HS-5 (cell line): ENCODE results near the gene OPN1MW.
"Not testable (repeated sequence)": the region's sequence is repeated elsewhere in the genome, so short reads cannot be mapped to it uniquely, and the experiment has no call there.

Source experiments
- DNase-seq: peaks from one replicate; pipeline ENCODE4 v3.0.0-alpha.2; 2012; ENCODE audit warnings: low read depth

Gene OPN1MW

DNA sequence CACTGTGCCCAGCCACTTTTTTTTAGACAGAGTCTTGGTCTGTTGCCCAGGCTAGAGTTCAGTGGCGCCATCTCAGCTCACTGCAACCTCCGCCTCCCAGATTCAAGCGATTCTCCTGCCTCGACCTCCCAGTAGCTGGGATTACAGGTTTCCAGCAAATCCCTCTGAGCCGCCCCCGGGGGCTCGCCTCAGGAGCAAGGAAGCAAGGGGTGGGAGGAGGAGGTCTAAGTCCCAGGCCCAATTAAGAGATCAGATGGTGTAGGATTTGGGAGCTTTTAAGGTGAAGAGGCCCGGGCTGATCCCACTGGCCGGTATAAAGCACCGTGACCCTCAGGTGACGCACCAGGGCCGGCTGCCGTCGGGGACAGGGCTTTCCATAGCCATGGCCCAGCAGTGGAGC lies at the start of gene OPN1MW:
Gene OPN1MW (plus strand): TSS at position 301 of the 400 bp plus-strand sequence. CDS start 82 bp downstream, at position 383.
- DNase-seq: not testable (repeated sequence)

DNA sequence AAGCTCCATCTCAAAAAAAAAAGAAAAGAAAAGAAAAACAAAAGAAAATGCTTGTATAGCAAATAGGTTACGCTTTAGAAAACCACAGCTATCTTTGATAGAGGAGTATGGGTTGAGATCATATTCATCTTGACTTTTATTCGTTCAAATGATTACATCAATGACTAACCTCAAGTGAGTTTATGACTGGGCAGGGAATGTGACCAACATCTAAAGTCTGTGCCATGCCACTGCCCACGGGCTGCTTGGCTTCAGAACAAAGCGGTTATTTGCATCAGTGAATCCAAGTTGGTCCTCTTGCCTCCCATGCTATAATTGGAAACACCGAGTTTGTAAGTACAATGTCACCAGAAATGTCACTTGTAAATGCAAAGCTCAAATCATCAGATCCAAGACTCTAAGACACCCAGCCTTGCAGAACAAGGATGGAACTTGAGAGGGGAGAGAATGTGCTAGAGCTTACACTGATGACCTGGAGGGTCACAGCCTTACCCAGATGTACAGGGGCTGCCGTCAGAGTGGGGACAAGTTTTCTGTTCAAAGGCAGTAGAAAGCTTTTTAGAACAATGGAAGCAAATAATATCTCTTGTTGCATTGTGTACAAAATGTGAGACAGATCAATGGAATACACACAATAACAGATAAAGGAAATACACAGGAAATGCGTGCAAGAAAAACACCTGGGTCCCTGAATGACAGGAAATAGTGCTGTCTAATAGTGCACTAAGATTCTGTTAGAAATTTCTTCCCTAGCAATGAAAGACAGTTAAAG lies 46.8 kb upstream of the OPN1MW start:
- no peak for DNase-seq

DNA sequence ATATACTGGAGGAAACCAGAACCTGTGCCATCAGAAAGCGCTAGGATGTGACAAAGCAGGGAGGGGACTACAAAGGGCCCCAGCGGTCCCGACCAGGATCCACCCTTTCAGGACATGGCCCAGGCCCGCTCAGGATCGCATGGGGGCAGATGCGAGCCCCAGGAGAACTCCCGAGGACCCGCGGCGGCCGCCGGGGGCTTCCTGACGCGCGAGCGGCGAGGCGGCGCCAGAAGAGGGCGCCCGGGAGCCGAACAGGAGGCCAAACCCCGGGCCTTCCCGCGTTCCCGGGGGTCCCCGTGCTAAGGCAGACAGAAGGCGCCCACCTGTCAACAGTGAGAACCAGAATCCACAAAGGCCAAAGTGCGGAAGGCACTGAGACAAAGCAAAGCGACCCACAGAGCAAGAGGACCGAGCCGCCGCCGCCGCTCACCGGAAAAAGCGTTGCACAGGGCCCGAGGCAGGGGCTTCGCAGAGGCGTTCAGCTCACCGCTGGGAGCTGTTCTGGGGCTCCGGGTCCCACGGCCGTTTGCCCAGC lies 45.7 kb upstream of the OPN1MW start:
- DNase-seq: peak; percentile 2

DNA sequence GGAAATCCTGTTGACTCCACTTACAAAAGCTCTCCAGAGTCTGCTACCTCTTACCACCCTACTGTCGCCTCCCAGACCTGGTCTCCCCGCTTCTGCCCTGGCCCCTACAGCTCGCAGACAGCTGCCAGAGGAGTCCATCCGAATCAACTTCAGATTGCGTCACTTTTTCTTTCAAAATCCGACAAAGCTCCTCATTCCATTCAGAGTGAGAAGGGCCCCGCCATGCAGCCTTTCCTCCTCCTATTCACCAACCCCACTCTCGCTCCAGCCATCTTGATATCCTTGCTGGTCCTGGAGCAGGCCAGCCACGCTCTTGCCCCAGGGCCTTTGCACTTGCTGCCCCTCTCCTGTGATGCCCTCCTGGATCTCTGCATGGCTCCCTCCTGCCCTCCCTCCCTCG lies 43.5 kb upstream of the OPN1MW start:
- DNase-seq: no peak

GRCh38 chrX:154140206-154140605 lies 42.2 kb upstream of the OPN1MW start:
- no peak for DNase-seq

DNA sequence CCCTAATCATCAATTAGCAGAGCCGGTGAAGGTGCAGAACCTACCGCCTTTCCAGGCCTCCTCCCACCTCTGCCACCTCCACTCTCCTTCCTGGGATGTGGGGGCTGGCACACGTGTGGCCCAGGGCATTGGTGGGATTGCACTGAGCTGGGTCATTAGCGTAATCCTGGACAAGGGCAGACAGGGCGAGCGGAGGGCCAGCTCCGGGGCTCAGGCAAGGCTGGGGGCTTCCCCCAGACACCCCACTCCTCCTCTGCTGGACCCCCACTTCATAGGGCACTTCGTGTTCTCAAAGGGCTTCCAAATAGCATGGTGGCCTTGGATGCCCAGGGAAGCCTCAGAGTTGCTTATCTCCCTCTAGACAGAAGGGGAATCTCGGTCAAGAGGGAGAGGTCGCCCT lies 41.7 kb upstream of the OPN1MW start:
- no peak for DNase-seq

GRCh38 chrX:154142386-154142785 lies 40.0 kb upstream of the OPN1MW start:
- no peak for DNase-seq

GRCh38 chrX:154142950-154143745 lies 39.2 kb upstream of the OPN1MW start:
- no peak for DNase-seq

DNA sequence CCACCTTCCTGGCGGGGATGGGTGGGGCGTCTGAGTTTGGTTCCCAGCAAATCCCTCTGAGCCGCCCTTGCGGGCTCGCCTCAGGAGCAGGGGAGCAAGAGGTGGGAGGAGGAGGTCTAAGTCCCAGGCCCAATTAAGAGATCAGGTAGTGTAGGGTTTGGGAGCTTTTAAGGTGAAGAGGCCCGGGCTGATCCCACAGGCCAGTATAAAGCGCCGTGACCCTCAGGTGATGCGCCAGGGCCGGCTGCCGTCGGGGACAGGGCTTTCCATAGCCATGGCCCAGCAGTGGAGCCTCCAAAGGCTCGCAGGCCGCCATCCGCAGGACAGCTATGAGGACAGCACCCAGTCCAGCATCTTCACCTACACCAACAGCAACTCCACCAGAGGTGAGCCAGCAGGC lies 38.4 kb upstream of the OPN1MW start, which contains the start of gene OPN1LW:
Gene OPN1LW (plus strand): TSS at position 234 of the 400 bp plus-strand sequence. CDS start 41 bp downstream, at position 275.
- not testable (repeated sequence) for DNase-seq

DNA sequence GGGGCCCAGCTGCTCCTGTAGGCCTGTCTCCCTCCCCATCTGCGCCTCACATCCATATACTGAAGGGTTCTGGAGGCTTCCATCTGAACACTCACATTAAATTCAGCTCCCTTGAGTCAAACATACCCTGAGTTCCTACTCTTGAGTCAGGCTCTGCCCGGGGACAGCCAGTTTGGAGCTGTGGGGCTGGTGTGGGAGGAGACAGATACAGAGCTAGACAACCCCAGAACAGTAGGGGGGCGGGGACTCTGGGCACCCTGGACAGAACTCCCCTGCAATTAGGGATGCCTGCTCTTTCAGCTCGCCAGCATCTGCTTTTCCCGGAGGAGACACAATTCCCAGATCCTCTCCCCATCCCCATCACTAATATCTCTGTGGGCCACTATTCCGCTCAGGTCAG lies 31.4 kb upstream of the OPN1MW start:
- DNase-seq: not testable (repeated sequence)

DNA sequence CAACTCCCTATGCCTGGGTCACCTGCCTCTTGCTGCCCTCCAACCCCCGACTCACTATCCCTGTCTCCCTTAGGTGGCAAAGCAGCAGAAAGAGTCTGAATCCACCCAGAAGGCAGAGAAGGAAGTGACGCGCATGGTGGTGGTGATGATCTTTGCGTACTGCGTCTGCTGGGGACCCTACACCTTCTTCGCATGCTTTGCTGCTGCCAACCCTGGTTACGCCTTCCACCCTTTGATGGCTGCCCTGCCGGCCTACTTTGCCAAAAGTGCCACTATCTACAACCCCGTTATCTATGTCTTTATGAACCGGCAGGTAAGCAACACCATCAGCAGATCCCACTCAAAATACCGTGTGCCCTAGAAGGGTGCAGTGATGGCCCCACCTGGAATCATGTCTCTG lies 26.2 kb upstream of the OPN1MW start:
- DNase-seq: not testable (repeated sequence)

DNA sequence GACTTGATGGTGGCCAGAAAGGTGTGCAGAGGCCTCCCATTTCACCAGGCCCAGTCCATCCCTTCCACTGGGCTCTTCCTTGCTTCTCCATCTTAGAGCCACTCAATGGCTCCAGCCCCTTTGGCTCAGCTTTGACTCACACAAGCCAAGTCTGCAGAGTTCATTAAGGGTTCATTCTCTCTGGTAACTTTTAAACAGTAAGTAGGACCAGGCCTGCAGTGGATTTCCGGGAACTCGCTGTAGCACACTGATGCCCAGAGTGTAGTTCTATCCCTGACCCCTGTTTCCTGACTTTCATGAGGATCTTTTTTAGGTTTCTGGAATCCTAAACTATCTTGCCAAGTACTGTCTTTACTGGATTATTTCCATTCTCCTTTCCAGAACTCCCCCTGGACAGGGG lies 25.2 kb upstream of the OPN1MW start:
- not testable (repeated sequence) for DNase-seq

- DNase-seq: not testable (repeated sequence)
These were observed 23.1 kb upstream of the OPN1MW start for GRCh38 chrX:154159345-154159744.

GRCh38 chrX:154164902-154165301 lies 17.5 kb upstream of the OPN1MW start:
- not testable (repeated sequence) for DNase-seq

DNA sequence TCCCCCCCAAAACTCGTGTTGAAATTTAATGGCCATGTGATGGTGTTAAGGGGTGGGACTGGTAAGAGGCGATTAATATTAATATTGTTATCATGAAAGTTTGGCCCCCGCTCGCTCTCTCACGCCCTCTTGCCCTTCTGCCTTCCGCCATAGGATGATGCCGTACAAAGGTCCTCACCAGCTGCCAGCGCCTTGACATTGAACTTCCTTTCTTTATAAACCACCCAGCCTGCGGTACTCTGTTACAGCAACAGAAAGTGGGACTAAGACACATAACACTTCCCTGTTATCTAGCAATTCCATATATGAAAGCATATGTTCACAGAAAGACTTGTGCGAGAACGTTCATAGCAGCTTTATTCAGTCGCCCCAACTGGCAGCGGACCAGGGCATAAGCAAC lies 14.0 kb upstream of the OPN1MW start:
- DNase-seq: not testable (repeated sequence)

- DNase-seq: not testable (repeated sequence)
These were observed 9.9 kb upstream of the OPN1MW start for GRCh38 chrX:154172535-154172943.

DNA sequence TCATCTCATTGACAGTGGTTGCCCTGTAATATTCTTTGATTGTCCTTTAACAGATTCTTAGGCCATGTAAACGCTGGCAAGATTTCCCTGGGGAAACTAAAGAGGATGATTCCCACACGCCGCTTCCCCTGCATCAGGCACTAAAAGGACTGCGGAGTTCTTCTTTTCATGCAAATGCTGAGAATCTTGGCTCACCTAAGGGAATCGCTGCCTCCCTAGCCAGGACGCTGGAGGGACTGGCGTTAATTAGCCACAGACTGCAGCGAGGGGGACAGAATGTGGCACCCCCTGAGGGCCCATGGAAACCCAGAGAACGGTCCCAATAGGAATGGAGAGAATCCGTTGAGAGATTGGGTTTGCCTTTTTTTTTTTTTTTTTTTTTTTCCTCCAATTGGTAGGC lies 8.0 kb upstream of the OPN1MW start:
- not testable (repeated sequence) for DNase-seq

- not testable (repeated sequence) for DNase-seq
These were observed 1.4 kb downstream of the OPN1MW start for GRCh38 chrX:154183794-154184193.

DNA sequence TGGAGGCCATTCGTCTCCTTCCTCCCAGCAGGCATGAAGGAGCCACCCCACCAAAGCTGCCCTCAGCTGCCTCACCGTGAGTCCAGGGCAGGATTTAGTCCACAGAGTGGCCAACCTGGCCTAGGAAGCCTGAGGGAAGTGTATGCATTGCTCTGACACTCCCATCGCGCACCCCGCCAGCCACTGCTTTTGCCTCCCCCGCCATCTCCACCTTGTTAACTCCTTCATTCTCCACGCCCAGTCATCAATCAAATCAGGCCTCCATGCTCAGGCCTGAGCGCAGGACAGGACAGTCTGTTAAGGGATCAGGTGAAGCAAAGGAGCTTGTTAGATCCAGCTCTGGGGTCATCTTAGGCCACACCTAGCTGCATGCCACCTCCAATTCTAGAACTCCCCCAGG lies 10.4 kb downstream of the OPN1MW start:
- DNase-seq: not testable (repeated sequence)

DNA sequence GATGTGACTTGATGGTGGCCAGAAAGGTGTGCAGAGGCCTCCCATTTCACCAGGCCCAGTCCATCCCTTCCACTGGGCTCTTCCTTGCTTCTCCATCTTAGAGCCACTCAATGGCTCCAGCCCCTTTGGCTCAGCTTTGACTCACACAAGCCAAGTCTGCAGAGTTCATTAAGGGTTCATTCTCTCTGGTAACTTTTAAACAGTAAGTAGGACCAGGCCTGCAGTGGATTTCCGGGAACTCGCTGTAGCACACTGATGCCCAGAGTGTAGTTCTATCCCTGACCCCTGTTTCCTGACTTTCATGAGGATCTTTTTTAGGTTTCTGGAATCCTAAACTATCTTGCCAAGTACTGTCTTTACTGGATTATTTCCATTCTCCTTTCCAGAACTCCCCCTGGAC lies 11.9 kb downstream of the OPN1MW start:
- not testable (repeated sequence) for DNase-seq

DNA sequence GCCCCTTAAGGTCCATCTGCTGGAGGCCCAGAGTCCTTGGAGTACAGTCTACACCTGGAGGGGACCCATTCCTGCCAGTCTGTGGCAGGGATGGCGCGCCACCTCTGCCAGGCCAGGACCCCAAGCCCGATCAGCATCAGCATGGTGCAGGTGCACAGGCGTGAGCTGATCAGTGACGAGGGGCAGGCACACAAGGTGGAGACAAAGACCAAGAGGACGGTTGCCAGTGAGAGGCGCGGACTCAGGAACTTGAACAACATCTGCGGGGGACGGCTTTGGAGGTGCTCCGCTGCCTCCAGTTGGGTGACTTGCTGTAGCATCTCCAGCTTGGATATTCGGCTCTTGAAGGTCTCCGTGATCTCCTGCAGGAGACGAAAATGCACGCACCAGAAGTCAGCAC lies 14.1 kb downstream of the OPN1MW start:
- not testable (repeated sequence) for DNase-seq

- DNase-seq: not testable (repeated sequence)
These were observed 27.4 kb downstream of the OPN1MW start for GRCh38 chrX:154209670-154210418.
